Fibroblast of skin of back (primary cell): ENCODE data around the gene INHBB.

Experiments
- DNase-seq: peaks from one replicate; pipeline ENCODE4 v3.0.0-alpha.2; 2013

The INHBB gene

DNA sequence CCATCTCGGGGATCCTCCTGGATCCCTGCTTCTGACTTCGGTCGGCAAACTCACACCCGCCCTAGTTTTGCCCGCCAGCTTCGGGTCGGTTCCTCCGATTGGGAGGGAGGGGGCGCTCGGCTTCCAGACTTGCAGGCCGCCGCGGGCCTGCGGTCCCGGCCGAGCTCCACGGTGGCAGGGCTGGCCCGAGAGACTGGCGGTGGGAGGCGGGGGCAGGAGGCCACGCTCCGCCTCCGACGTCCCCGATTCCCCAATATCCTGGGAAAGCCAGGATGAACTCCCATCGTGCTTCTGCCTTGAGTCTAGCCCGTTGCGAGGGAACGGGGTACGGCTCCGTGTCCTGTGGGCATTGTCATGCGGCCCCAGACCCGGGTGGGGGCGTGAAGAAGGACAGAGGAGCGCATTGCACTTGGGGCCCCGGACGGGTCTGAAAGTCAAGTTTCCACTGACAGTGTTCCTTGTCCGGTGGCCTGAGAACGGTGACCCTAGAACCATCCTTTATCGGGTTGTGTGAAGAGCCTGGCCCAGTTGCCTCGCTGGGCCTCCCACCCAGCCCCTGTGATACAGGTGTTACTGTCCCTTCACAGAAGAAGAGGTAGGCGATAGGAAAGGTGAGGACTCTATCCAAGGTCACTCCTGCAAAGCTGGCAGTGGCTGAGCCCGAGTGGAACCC lies 2.4 kb upstream of the INHBB start:
- peak; percentile 76 for DNase-seq

DNA sequence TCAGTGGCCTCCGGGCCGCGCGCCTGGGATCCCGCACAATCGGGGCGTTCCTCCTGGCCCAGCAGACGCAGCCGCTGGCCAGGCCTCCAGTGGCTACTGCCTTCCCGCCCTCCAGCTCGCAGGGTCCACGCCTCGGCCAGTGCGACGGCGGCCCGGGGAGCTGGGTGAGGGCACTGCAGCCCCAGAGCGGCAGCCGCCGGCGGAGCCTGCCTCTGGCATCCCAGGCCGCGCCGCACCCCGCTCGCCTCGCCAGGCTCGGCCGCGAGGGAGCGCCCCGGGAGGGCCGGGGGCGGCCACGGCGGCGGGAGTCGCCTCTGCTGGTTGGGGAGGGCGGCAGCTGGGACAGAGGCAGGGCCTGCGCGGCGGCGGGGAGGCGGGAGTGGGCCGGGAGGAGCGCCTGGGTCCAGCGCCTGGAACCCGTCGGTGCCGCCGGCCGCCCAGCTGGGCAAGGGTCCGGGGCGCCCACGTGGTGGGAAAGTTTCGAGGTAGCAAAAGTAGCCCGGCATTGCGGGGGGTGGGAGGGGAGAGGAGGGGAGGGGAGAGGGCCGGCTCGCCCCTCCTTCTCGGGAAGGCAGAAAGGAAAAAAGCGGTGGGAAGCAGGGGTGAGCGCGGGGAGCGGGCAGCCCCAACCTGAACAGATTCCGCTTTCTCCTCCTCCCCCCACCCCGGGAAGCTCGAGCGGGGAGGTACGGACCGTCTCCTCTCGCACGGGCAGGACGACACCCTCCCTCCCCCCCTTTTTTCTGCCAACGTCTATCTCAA lies 1.5 kb upstream of the INHBB start:
- peak; percentile 38 for DNase-seq

DNA sequence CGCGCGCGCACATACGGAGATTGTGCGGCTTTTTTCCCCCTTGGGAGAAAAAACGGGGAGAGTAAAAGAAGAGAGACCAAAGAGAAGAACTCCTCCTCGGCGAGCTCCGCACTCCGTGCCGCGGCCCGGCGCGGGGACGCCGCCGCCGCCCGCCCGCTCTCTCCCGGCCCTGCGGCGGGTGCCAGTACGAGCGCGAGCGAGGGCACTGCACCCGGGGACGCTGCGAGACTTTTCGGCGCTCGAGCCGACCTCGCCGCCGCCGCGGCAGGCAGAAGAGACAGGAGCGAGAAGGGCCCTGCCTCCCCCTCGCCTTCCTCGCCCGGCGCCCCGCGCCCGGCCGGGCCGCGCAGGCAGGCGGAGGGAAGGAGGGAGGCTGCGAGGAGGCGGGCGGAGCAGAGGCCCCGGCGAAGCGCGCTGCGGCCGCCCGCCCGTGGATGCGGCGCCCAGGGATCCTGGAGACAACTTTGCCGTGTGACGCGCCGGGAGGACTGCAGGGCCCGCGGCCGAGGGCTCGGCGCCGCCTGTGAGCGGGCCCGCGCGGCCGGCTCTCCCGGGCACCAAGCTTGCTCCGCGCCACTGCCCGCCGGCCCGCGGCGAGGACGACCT lies 857 bp upstream of the INHBB start:
- DNase-seq = peak; percentile 23

GRCh38 chr2:120345608-120346007 lies 328 bp upstream of the INHBB start:
- DNase-seq = no peak

DNA sequence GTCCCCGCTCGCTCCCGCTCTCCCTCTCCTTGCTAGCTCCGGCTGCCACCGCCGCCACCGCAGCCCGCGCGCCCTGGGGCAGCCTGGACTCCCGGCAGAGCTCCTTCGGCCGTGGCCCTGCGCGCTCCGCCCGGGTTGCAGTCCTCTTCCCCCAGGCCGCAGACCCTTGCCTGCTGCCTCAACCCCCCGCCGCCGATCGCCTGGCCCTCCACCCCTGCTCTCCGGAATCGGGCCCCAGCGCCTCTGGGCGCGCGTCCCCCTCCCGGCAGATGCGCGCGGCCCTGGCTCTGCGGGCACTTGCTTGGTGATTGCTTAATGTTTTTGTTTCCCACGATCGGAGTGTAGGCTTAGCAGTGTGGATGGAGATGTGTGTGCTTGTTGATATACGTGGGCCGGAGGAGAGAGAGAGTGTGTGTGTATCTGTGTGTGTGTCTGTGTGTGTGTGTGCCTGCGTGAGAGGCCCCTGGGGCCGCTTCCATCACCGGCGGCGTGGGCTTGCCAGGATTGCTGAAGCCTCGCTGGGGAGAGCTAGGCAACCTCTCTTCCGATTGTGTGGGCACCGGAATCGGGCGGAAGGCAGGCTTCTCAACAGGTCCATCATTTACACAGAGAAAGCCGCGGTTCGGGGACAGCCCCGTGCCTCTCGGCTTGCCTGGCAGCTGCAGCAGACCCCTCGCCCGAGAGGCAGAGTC lies 877 bp downstream of the INHBB start:
- DNase-seq = peak; percentile 12

GRCh38 chr2:120347396-120348060 lies 1.6 kb downstream of the INHBB start:
- DNase-seq = peak; percentile 26

DNA sequence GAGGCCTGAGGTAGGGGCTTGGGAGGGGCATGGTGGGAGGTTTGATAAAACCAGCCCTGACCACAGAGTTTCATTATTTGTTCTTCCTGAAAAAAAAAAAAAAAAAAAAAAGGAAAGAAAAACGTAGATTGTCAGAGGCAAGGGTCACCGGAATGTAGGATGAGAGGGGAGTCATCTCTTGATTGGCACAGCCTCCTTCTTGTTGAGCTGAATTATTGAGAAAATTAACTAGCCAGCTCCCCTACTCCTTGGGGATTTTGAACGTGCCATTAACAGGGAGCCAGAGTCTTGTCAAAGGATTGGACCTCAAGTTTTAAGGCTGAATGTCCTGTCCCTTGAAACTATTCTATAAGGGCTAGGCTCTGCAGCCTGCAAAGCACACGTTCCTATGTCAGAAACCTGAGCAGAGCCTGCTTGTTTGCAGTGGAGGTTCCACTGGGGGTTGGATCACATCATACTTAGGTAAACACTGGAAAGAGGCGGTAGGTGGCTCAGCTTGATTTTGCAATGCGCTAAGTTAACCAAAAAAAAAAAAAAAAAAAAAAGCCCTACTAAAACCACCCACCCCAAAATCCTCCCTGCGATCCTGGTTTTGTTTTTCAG lies 2.3 kb downstream of the INHBB start:
- DNase-seq = no peak

DNA sequence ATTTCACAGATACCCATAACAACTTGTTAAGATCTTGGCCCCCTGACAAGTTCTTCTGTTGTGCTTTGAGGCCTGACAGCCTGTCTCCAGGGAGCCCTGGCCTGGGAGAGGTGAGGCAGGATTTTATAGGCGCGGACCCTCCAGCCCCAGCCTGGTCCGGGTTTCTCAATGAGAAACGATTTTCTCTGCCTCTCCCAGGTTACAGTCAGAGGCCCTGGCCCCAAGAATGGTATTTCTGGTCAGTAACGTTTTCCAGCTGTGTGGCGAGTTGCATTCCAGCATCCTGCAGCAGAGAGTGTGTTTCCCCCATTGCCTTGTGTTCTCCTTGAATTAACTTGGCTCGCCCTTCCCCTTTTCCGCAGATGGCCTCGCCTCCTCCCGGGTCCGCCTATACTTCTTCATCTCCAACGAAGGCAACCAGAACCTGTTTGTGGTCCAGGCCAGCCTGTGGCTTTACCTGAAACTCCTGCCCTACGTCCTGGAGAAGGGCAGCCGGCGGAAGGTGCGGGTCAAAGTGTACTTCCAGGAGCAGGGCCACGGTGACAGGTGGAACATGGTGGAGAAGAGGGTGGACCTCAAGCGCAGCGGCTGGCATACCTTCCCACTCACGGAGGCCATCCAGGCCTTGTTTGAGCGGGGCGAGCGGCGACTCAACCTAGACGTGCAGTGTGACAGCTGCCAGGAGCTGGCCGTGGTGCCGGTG lies 3.0 kb downstream of the INHBB start:
- DNase-seq = peak; percentile 6

GRCh38 chr2:120349440-120349921 lies 3.5 kb downstream of the INHBB start:
- no peak for DNase-seq

GRCh38 chr2:120350080-120350479 lies 4.1 kb downstream of the INHBB start:
- no peak for DNase-seq

GRCh38 chr2:120350801-120351320 lies 4.9 kb downstream of the INHBB start:
- no peak for DNase-seq

DNA sequence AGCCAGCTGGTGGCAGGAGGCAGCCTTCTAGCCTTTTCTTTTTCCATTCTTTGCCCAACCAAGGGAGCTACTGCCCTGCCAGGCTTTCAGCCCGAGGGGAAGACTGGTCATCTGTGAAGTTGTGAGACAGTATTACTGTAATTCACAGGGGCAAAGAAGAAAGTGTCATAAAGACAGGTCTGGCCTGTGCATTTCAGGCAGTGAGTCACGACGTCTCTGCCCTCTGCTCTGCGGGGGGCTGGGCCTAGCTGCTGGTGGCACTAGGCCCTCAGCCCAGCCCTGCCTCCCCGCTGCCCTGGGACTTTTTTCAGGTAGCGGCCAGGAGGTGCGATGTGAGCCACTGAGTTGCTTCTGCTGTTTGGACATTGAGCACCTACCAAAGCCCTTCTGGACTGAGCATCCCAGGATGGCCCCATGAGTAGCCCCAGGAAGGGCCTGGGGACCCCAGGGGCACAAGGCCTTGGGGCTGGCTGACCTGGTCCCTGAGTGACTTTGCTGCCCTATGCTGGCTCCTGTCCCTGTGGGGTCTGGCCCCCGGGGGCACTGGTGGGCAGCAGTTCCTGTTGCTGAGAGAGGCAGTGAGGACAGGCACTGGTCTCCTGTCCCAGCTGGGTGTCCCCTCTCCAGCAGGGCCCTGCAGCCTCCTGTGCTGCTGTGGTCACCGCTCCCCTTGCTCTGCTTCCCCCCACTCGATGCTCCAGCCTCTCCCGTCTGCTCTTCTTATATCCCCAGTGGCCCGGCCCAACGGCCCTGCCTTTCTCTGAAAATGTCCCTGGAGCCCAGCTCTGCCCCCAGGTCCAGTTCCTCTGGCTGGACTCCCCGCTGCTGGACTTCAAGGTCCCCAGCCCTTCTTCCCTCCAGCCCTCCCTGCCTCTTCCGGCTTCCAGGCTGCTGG lies 7.0 kb downstream of the INHBB start:
- peak; percentile 5 for DNase-seq

GRCh38 chr2:120353591-120353898 lies 7.6 kb downstream of the INHBB start:
- no peak for DNase-seq

GRCh38 chr2:120353931-120354330 lies 8.0 kb downstream of the INHBB start:
- DNase-seq = no peak

DNA sequence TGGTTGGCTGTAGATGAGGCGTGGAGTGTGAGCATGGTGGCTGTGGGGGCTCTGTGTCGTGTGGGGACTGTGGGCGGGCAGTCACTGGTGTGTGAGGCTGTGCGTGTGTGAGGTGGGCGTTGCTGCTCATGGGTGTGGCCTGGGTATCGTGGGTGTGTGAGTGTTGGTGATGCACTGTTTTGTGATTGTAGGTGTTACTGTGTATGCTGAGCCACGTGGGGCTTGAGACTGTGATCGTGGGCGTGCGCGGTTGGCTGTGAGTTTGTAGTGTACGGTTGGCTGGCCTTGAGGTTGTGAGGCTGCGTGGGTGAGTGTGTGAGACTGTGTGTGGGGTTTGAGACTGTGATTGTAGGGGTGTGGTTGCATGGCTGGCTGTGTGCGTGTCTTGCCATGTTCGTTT lies 8.5 kb downstream of the INHBB start:
- no peak for DNase-seq

- no peak for DNase-seq
Measured at GRCh38 chr2:120354935-120355779, 9.2 kb downstream of the INHBB start.

- no peak for DNase-seq
Measured at GRCh38 chr2:120355780-120356266, 9.9 kb downstream of the INHBB start.

DNA sequence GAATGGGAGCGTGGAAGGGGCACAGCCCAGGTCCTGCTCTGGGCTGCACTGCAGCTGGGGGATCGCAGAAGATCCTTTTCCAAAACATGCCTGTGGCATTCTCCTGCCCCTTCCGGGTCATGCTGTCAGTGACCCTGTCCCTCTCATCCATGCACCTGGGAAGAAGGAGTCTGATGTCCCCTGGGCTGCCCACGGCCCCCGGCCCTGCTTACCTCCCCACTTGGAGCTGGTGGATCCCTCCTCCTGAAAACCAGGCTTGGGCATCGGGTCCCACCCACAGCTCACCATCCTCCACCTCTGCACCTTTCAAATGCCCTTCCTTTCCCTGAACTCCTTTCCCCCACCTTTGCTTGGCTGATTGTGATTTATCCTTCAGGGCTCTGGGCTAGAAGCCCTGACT lies 11.8 kb downstream of the INHBB start:
- no peak for DNase-seq
